Stimulated activated CD4-positive, alpha-beta T cell treated with anti-CD3 and anti-CD28 coated beads, Interleukin-15, amount 100 ng/mL, for 1 hour (primary cell): ENCODE measurements around the gene CACNA1A.
"Not testable (repeated sequence)": the region's sequence is repeated elsewhere in the genome, so short reads cannot be mapped to it uniquely, and the experiment has no call there.

ENCODE experiments used
- DNase-seq, 2 donors: peaks; one replicate each; pipeline ENCODE4 v3.0.0-alpha.2; 2020; ENCODE audit warnings: low read depth in 1 of 2, low spot score in 1 of 2

Gene CACNA1A

GRCh38 chr19:13366529-13367143 is 139.6 kb downstream of the CACNA1A start:
- no peak for DNase-seq

GRCh38 chr19:13363954-13364353 is 142.3 kb downstream of the CACNA1A start:
- no peak for DNase-seq

- DNase-seq = no peak
Observed at GRCh38 chr19:13363245-13363644, 143.0 kb downstream of the CACNA1A start.

- no peak for DNase-seq
Observed at GRCh38 chr19:13362668-13363067, 143.6 kb downstream of the CACNA1A start.

- DNase-seq = not testable (repeated sequence)
Observed at GRCh38 chr19:13361726-13362125, 144.6 kb downstream of the CACNA1A start.

- DNase-seq = no peak
Observed at GRCh38 chr19:13356686-13357280, 149.5 kb downstream of the CACNA1A start.

- DNase-seq = no peak
Observed at GRCh38 chr19:13356185-13356584, 150.1 kb downstream of the CACNA1A start.

- DNase-seq = no peak
Observed at GRCh38 chr19:13355356-13355755, 150.9 kb downstream of the CACNA1A start.

- DNase-seq = no peak
Observed at GRCh38 chr19:13353625-13354024, 152.7 kb downstream of the CACNA1A start.

- no peak for DNase-seq
Observed at GRCh38 chr19:13350759-13351158, 155.5 kb downstream of the CACNA1A start.

GRCh38 chr19:13350072-13350471 is 156.2 kb downstream of the CACNA1A start:
- no peak for DNase-seq

- no peak for DNase-seq
Observed at GRCh38 chr19:13347367-13347766, 158.9 kb downstream of the CACNA1A start.

- no peak for DNase-seq
Observed at GRCh38 chr19:13343514-13343913, 162.8 kb downstream of the CACNA1A start.

- DNase-seq = no peak
Observed at GRCh38 chr19:13342672-13343071, 163.6 kb downstream of the CACNA1A start.

- DNase-seq = no peak
Observed at GRCh38 chr19:13339869-13340268, 166.4 kb downstream of the CACNA1A start.

- DNase-seq = no peak
Observed at GRCh38 chr19:13337181-13337580, 169.1 kb downstream of the CACNA1A start.

GRCh38 chr19:13334801-13335481 is 171.3 kb downstream of the CACNA1A start:
- no peak for DNase-seq

GRCh38 chr19:13330285-13330684 is 176.0 kb downstream of the CACNA1A start:
- DNase-seq = no peak

GRCh38 chr19:13329766-13330165 is 176.5 kb downstream of the CACNA1A start:
- no peak for DNase-seq

- no peak for DNase-seq
Observed at GRCh38 chr19:13328241-13328640, 178.0 kb downstream of the CACNA1A start.

GRCh38 chr19:13319526-13319925 is 186.8 kb downstream of the CACNA1A start:
- DNase-seq = no peak

- DNase-seq = no peak
Observed at GRCh38 chr19:13318190-13318589, 188.1 kb downstream of the CACNA1A start.

GRCh38 chr19:13315495-13315894 is 190.8 kb downstream of the CACNA1A start:
- DNase-seq = no peak
